GM12801 (cell line): ENCODE results near the gene STKLD1.

Source experiments
- CTCF ChIP-seq: IDR thresholded peaks from one replicate; pipeline ENCODE4 v1.5.1; 2011; ENCODE audit warnings: control low read depth; ENCODE audit not compliant: insufficient read length; ENCODE audit errors: extremely low read depth

Gene STKLD1

GRCh38 chr9:133355881-133356357 lies 20.2 kb upstream of the STKLD1 start:
- TF ChIP-seq CTCF = no peak

GRCh38 chr9:133356391-133357091 lies 19.6 kb upstream of the STKLD1 start, which contains the start of the genes SURF1 and SURF2:
SURF1 (minus strand) TSS chr9:133356487; CDS start chr9:133356453, 34 bp downstream.
SURF2 (plus strand) TSS chr9:133356550; CDS start chr9:133356593, 43 bp downstream.
- TF ChIP-seq CTCF = no peak

- TF ChIP-seq CTCF = no peak
Observed at GRCh38 chr9:133357656-133358055, 18.5 kb upstream of the STKLD1 start.

- TF ChIP-seq CTCF = no peak
Observed at GRCh38 chr9:133359399-133360175, 16.6 kb upstream of the STKLD1 start.

- TF ChIP-seq CTCF = no peak
Observed at GRCh38 chr9:133360400-133361393, 15.5 kb upstream of the STKLD1 start.

- no peak for TF ChIP-seq CTCF
Observed at GRCh38 chr9:133361507-133362092, 14.6 kb upstream of the STKLD1 start.
